T-helper 2 cell treated with Interferon-gamma antibody and Interleukin-4, amounts not matched to agents 5 μg/mL and 100 μg/mL, for 36 hours (primary cell): ENCODE data around the gene DPPA3.
"Not testable (repeated sequence)": the region's sequence is repeated elsewhere in the genome, so short reads cannot be mapped to it uniquely, and the experiment has no call there.

ENCODE experiments used
- DNase-seq: peaks from one replicate; pipeline ENCODE4 v3.0.0; 2021; ENCODE audit warnings: low spot score
- H3K27ac Mint-ChIP-seq: one replicate; pipeline ENCODE4 v1.8.0; 2021; ENCODE audit warnings: mild to moderate bottlenecking, mixed read lengths
- H3K27me3 Mint-ChIP-seq: one replicate; pipeline ENCODE4 v1.8.0; 2021; ENCODE audit warnings: low read depth, mixed read lengths
- H3K36me3 Mint-ChIP-seq: one replicate; pipeline ENCODE4 v1.8.0; 2021; ENCODE audit warnings: low read depth, mixed read lengths
- H3K4me1 Mint-ChIP-seq: one replicate; pipeline ENCODE4 v1.8.0; 2021; ENCODE audit warnings: low read depth, mixed read lengths
- H3K4me3 Mint-ChIP-seq: one replicate; pipeline ENCODE4 v1.8.0; 2022; ENCODE audit warnings: mild to moderate bottlenecking, moderate library complexity, mixed read lengths
- H3K9me3 Mint-ChIP-seq: one replicate; pipeline ENCODE4 v1.8.0; 2021; ENCODE audit warnings: mixed read lengths

DPPA3 gene

GRCh38 chr12:7711133-7711532 is at the start of gene DPPA3:
TSS of gene DPPA3 (plus strand) at chr12:7711433. CDS start at chr12:7711571, 138 bp downstream.
- Mint-ChIP-seq H3K4me1 (no peaks in the 10 kb centered on the region), H3K4me3 (no peak within 1 kb of the TSS), H3K27ac (no peak within 1 kb of the TSS), H3K9me3 (no peaks in the 10 kb centered on the region), H3K27me3 (no peaks in the 10 kb centered on the region), H3K36me3 (no peaks in the 10 kb centered on the region)
- DNase-seq: no peak

- no peaks in the 10 kb centered on the region for H3K4me1 Mint-ChIP-seq
- no peaks in the 10 kb centered on the region for H3K27me3 Mint-ChIP-seq
- no peaks in the 10 kb centered on the region for H3K36me3 Mint-ChIP-seq
- DNase-seq: no peak
- no peak overlapping the region for H3K4me3 Mint-ChIP-seq
- no peak overlapping the region for H3K27ac Mint-ChIP-seq
- no peaks in the 10 kb centered on the region for H3K9me3 Mint-ChIP-seq
Measured at GRCh38 chr12:7661741-7662140, 49.5 kb upstream of the DPPA3 start.

GRCh38 chr12:7666595-7666994 is 44.6 kb upstream of the DPPA3 start:
- H3K36me3 Mint-ChIP-seq: no peaks in the 10 kb centered on the region
- no peaks in the 10 kb centered on the region for H3K27me3 Mint-ChIP-seq
- H3K4me1 Mint-ChIP-seq: no peaks in the 10 kb centered on the region
- no peaks in the 10 kb centered on the region for H3K9me3 Mint-ChIP-seq
- no peak overlapping the region for H3K4me3 Mint-ChIP-seq
- DNase-seq: no peak
- H3K27ac Mint-ChIP-seq: no peak overlapping the region

DNA sequence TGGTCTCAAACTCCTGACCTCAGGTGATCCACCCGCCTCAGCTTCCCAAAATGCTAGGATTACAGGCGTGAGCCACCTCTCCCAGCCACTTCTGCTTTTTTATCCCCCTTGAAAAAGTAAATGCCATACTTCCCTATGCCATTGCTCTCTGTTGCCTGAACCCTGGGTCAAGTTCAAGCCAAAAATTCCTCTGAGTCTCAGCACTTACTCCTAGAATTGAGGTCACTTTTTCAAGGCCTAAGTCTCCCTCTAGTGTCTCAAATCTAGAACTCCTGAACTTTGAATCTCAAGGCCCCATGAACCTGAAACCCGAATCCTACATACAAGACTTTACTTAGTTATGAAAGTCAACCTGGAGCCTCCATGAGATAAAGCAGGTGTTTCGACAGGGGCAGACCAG is 44.1 kb upstream of the DPPA3 start:
- Mint-ChIP-seq H3K27ac (no peak overlapping the region), H3K36me3 (no peaks in the 10 kb centered on the region), H3K4me3 (no peak overlapping the region), H3K27me3 (no peaks in the 10 kb centered on the region), H3K4me1 (no peaks in the 10 kb centered on the region), H3K9me3 (no peaks in the 10 kb centered on the region)
- no peak for DNase-seq

DNA sequence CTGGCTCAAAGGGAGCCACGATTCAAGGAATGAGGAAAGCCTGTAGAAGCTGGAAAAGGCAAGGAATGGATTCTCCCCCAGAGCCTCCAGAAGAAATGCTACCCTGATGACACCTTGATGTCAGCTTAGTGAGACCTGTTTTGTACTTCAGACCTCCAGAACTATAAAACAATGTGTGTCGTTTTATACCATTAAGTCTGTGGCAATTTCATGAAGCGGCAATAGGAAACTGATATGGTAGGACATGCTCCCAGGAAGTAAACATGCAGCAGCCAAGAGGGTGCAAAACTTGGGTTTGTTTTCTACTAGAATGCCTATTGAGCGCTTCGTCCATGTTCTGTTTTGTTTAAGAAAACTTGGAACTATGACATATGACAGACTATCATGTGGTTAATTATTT is 43.1 kb upstream of the DPPA3 start:
- Mint-ChIP-seq H3K4me1 (no peaks in the 10 kb centered on the region), H3K27ac (no peak overlapping the region), H3K36me3 (no peaks in the 10 kb centered on the region), H3K9me3 (no peaks in the 10 kb centered on the region), H3K4me3 (no peak overlapping the region), H3K27me3 (no peaks in the 10 kb centered on the region)
- DNase-seq: no peak

GRCh38 chr12:7675455-7675854 is 35.8 kb upstream of the DPPA3 start:
- DNase-seq, H3K9me3 Mint-ChIP-seq, H3K4me3 Mint-ChIP-seq, H3K27ac Mint-ChIP-seq, H3K36me3 Mint-ChIP-seq, H3K27me3 Mint-ChIP-seq, H3K4me1 Mint-ChIP-seq: not testable (repeated sequence)

- H3K27ac Mint-ChIP-seq, H3K36me3 Mint-ChIP-seq, H3K4me1 Mint-ChIP-seq, H3K9me3 Mint-ChIP-seq, H3K27me3 Mint-ChIP-seq: not testable (repeated sequence)
- DNase-seq: peak; percentile 5
- peak overlapping the region; percentile 3 for H3K4me3 Mint-ChIP-seq
Measured at GRCh38 chr12:7677432-7677888, 33.8 kb upstream of the DPPA3 start.

DNA sequence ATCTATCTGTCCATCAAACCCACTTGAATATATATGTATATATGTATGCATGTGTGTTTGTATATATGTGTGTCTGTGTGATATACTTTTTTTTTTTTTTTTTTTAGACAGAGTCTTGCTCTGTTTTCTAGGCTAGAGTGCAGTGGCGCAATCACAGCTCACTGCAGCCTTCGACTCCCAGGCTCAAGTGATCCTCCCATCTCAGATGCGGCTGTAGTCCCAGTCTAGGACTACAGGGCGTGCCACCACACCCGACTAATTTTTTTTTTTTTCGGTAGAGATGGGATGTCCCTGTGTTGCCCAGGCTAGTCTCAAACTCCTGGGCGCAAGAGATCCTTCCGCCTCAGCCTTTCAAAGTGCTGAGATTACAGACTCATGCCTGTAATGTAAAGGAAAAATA is 32.5 kb upstream of the DPPA3 start:
- Mint-ChIP-seq H3K27ac (no peak overlapping the region), H3K4me3 (no peak overlapping the region), H3K36me3 (no peaks in the 10 kb centered on the region), H3K4me1 (peaks cover 3% of the 10 kb centered on the region), H3K27me3 (no peaks in the 10 kb centered on the region), H3K9me3 (no peaks in the 10 kb centered on the region)
- DNase-seq: no peak

- Mint-ChIP-seq H3K4me3 (no peak overlapping the region), H3K9me3 (no peaks in the 10 kb centered on the region), H3K36me3 (no peaks in the 10 kb centered on the region), H3K4me1 (peaks cover 3% of the 10 kb centered on the region), H3K27ac (no peak overlapping the region), H3K27me3 (no peaks in the 10 kb centered on the region)
- no peak for DNase-seq
Measured at GRCh38 chr12:7679251-7680045, 31.8 kb upstream of the DPPA3 start.

DNA sequence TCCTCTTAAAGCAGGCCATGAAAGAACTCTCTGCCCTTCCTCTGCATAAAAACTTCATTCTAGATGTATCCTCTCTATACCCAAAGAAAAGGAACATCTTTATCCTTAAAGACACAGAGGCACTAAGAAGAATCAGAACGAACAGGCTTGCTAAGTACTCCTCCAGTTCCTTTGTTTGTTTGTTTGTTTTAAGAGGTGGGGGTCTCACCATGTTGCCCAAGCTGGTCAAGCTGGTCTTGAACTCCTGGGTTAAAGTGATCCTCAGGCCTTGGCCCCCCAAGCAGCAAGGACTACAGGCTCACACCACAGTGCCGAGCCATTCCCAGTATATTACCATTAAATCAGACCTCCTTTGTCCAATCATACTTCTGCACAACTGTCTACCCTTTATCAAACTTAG is 29.7 kb upstream of the DPPA3 start:
- no peak for DNase-seq
- no peaks in the 10 kb centered on the region for H3K27me3 Mint-ChIP-seq
- no peak overlapping the region for H3K27ac Mint-ChIP-seq
- H3K36me3 Mint-ChIP-seq: no peaks in the 10 kb centered on the region
- H3K4me3 Mint-ChIP-seq: no peak overlapping the region
- peaks cover 3% of the 10 kb centered on the region for H3K4me1 Mint-ChIP-seq
- H3K9me3 Mint-ChIP-seq: no peaks in the 10 kb centered on the region

DNA sequence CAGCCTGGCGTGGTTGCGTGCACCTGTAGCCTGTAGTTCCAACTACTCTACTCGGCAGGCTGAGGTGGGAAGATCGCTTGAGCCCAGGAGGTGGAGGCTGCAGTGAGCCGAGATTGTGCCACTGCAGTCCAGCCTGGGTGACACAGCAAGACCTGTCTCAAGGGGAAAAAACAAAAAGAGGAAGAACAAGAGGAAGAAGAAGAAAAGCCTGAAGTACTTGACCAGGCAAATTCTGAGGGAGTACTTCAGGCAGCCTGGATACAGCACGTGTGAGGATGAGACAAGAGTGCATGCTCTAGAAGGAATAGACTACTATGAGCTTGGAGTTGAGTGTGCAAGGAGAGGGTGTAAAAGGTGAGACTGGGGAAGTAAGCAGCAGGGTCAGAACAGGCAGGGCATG is 17.4 kb upstream of the DPPA3 start:
- Mint-ChIP-seq H3K4me1 (no peaks in the 10 kb centered on the region), H3K27ac (no peak overlapping the region), H3K9me3 (no peaks in the 10 kb centered on the region), H3K36me3 (no peaks in the 10 kb centered on the region), H3K27me3 (peaks cover 15% of the 10 kb centered on the region), H3K4me3 (no peak overlapping the region)
- no peak for DNase-seq

DNA sequence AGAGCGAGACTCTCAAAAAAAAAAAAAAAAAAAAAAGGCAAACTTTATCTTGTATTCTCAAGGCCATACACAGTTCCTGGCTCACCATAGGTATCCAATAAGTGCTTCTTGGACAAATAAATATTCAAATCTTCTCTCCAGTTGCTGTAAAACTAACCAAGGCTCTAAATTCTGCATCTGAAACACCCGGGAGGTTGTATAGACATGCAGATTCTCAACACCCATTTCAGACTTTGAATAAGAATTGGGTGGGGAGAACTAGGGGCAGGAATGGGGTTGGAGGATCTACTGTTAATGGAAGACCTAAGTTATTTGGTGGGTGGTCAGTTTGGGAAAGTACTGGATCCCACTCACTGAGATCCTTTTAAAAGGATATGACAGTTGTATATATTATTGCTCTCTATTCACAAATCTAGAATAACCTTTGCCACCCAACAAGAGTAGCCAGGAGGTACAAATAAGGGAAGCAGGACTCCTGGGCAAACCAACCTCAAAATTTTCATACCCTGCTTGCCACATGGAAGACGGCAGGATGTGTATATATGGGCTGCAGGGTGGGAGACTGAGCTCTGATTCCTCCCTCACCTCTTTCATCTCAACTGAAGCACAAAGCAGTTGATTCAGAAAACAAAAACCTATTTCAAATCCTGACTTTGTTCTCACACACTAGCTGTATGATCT is 16.5 kb upstream of the DPPA3 start:
- H3K4me3 Mint-ChIP-seq: no peak overlapping the region
- H3K4me1 Mint-ChIP-seq: no peaks in the 10 kb centered on the region
- no peak overlapping the region for H3K27ac Mint-ChIP-seq
- no peaks in the 10 kb centered on the region for H3K36me3 Mint-ChIP-seq
- no peak for DNase-seq
- H3K27me3 Mint-ChIP-seq: peaks cover 15% of the 10 kb centered on the region
- H3K9me3 Mint-ChIP-seq: no peaks in the 10 kb centered on the region

- Mint-ChIP-seq H3K9me3 (no peaks in the 10 kb centered on the region), H3K36me3 (no peaks in the 10 kb centered on the region), H3K4me3 (no peak overlapping the region), H3K4me1 (no peaks in the 10 kb centered on the region), H3K27ac (no peak overlapping the region), H3K27me3 (peaks cover 15% of the 10 kb centered on the region)
- no peak for DNase-seq
Measured at GRCh38 chr12:7695237-7695560, 16.0 kb upstream of the DPPA3 start.

DNA sequence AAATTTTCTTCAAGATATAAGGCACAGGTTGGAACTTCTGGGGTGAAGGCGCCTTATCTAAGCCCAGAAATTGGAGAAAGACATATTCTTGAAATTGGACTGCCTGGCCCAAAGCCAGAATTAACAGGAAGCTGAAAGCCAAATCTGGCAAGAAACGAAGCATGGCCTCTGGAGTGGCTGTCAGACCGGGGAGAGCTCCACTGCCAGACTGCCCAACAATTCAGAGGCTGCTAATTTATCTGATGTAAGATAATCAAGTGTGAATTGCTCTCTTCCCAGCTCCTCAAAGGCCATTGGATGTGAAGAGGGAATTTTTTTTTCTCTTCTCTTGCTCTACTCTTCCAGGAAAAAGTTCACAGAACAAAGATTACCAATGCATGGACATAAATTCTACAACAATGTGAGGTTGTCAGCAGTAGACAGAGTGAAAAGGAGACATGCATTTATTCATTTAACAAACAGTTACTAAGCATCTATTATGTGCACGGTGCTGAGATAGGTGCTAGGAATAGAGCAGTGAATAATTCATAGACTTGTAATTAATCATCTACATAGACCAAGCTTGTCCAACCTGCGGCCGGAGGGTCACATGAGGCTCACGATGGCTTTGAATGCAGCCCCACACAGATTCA is 15.6 kb upstream of the DPPA3 start, which contains the start of gene GDF3:
Gene GDF3 (minus strand): TSS at position 210 of the 632 bp plus-strand sequence. CDS start 47 bp downstream, at position 163.
- Mint-ChIP-seq H3K4me1 (no peaks in the 10 kb centered on the region), H3K4me3 (no peak within 1 kb of the TSS), H3K27me3 (peaks cover 15% of the 10 kb centered on the region), H3K9me3 (no peaks in the 10 kb centered on the region), H3K36me3 (no peaks in the 10 kb centered on the region), H3K27ac (no peak within 1 kb of the TSS)
- no peak for DNase-seq
